ENCODE measurements around the gene RELN. TPM values are rescaled to one million over a fixed set of nuclear protein-coding genes. Genes with fewer than 3 reads are reported as not detected.
"Not testable (repeated sequence)": the region's sequence is repeated elsewhere in the genome, so short reads cannot be mapped to it uniquely, and the experiment has no call there.

RELN gene
- total RNA-seq, 1 donor from 2014 or later, result 3.8 TPM

GRCh38 chr7:103784646-103785286 is 204.7 kb downstream of the RELN start:
- DNase-seq (ENCODE audit: low read depth), result no peak
- H3K4me3 ChIP-seq (ENCODE audit: low read depth, low read length), result no peak overlapping the region
- TF ChIP-seq CTCF (conservative IDR thresholded peaks at IDR 0.05; ENCODE audit: low read depth, low read length), result no peak

- TF ChIP-seq CTCF (conservative IDR thresholded peaks at IDR 0.05; ENCODE audit: low read depth, low read length), result no peak
- H3K4me3 ChIP-seq (ENCODE audit: low read depth, low read length), result no peak overlapping the region
- no peak for DNase-seq (ENCODE audit: low read depth)
These were observed 208.0 kb downstream of the RELN start for GRCh38 chr7:103781409-103781808.

GRCh38 chr7:103780561-103780960 is 208.9 kb downstream of the RELN start:
- H3K4me3 ChIP-seq (ENCODE audit: low read depth, low read length); DNase-seq (ENCODE audit: low read depth): not testable (repeated sequence)

GRCh38 chr7:103777440-103777839 is 212.0 kb downstream of the RELN start:
- H3K4me3 ChIP-seq (ENCODE audit: low read depth, low read length), result no peak overlapping the region
- TF ChIP-seq CTCF (conservative IDR thresholded peaks at IDR 0.05; ENCODE audit: low read depth, low read length), result no peak
- no peak for DNase-seq (ENCODE audit: low read depth)

- no peak for DNase-seq (ENCODE audit: low read depth)
- TF ChIP-seq CTCF (conservative IDR thresholded peaks at IDR 0.05; ENCODE audit: low read depth, low read length), result no peak
These were observed 215.7 kb downstream of the RELN start for GRCh38 chr7:103773726-103774125.

GRCh38 chr7:103772171-103772773 is 217.2 kb downstream of the RELN start:
- no peak overlapping the region for H3K4me3 ChIP-seq (ENCODE audit: low read depth, low read length)
- DNase-seq (ENCODE audit: low read depth), result no peak
- TF ChIP-seq CTCF (conservative IDR thresholded peaks at IDR 0.05; ENCODE audit: low read depth, low read length), result no peak

More at GRCh38 chr7:103773726-103774125, 215.7 kb downstream of the RELN start:
- no peak overlapping the region for H3K4me3 ChIP-seq (ENCODE audit: low read depth, low read length)

- TF ChIP-seq CTCF (conservative IDR thresholded peaks at IDR 0.05; ENCODE audit: low read depth, low read length), result no peak
- no peak for DNase-seq (ENCODE audit: low read depth)
- H3K4me3 ChIP-seq (ENCODE audit: low read depth, low read length), result no peak overlapping the region
These were observed 218.2 kb downstream of the RELN start for GRCh38 chr7:103771294-103771693.
